GM21367 (cell line): ENCODE data around the gene TNKS1BP1.

Experiments
- ATAC-seq: cut with Tn5 transposase; IDR thresholded peaks from one replicate; pipeline ENCODE4 v1.9.1; 2021; ENCODE audit not compliant: unreplicated experiment

TNKS1BP1 gene

GRCh38 chr11:57263351-57263750 lies 61.4 kb downstream of the TNKS1BP1 start:
- ATAC-seq, result no peak

- no peak for ATAC-seq
Measured at GRCh38 chr11:57262157-57262556, 62.6 kb downstream of the TNKS1BP1 start.

- no peak for ATAC-seq
Measured at GRCh38 chr11:57260937-57261783, 63.6 kb downstream of the TNKS1BP1 start.

- no peak for ATAC-seq
Measured at GRCh38 chr11:57256119-57256518, 68.6 kb downstream of the TNKS1BP1 start.

- ATAC-seq, result no peak
Measured at GRCh38 chr11:57255618-57256017, 69.1 kb downstream of the TNKS1BP1 start.

- no peak for ATAC-seq
Measured at GRCh38 chr11:57254631-57255030, 70.1 kb downstream of the TNKS1BP1 start.

- ATAC-seq, result no peak
Measured at GRCh38 chr11:57251491-57252104, 73.2 kb downstream of the TNKS1BP1 start.

GRCh38 chr11:57251037-57251436 lies 73.7 kb downstream of the TNKS1BP1 start:
- ATAC-seq, result no peak
